Prostate gland (tissue), 2 donors: ENCODE measurements around the gene UGT1A8.

Experiments used
- CTCF ChIP-seq, 4 experiments: fragments of 200-600 bp in 2 of 4; fragments of 450-650 bp in 2 of 4; sonication (generic) in 2 of 4; IDR thresholded peaks; 1 replicate in 3 of 4; 2 replicates in 1 of 4; pipeline ENCODE4 v1.5.1; 2016 to 2019; ENCODE audit warnings: antibody characterized with exemption in 4 of 4, mild to moderate bottlenecking in 2 of 4, moderate library complexity in 2 of 4
- POLR2AphosphoS5 ChIP-seq: sonication (generic); formaldehyde crosslinking; IDR thresholded peaks from one replicate; pipeline ENCODE4 v1.6.1; 2017; ENCODE audit warnings: antibody characterized with exemption

- no peak for TF ChIP-seq CTCF (IDR thresholded peaks at IDR 0.05)
- no peak for TF ChIP-seq POLR2AphosphoS5
Measured at GRCh38 chr2:233593201-233593600, 24.2 kb upstream of the UGT1A8 start.
